GM12878 (cell line): Measurements from ENCODE around the gene NFAT5. TPM values are rescaled to one million over a fixed set of nuclear protein-coding genes. Genes with fewer than 3 reads are reported as not detected.

Experiments used
- ATAC-seq: fragments of 200-7000 bp; cut with Tn5 transposase; 3 replicates; pipeline ENCODE4 v1.9.1; 2020; ENCODE audit warnings: mild to moderate bottlenecking, moderate library complexity
- BruUV-seq: library from RNA; stranded (reverse); fragments of 400-500 nt; replicated peaks from 2 replicates; lab custom pipeline; 2021; lab: Mats Ljungman, UMichigan
- CTCF ChIA-PET: fragments of 300-600 bp; sonication (Branson Sonifier 250); formaldehyde crosslinking; extraction: SDS; loops from one replicate; lab custom pipeline; 2021; ENCODE audit warnings: inconsistent platforms; lab: Yijun Ruan, JAX
- POLR2A ChIA-PET: fragments of 350-600 bp; formaldehyde crosslinking; extraction: SDS; loops from one replicate; lab custom pipeline; 2021; ENCODE audit warnings: inconsistent platforms; lab: Charles Lee
- RAD21 ChIA-PET: fragments of 300-600 bp; sonication (Branson Sonifier 250); formaldehyde crosslinking; loops from one replicate; lab custom pipeline; 2023; ENCODE audit warnings: antibody characterized with exemption; ENCODE audit not compliant: unreplicated experiment; lab: Charles Lee
- SMC1A ChIA-PET: fragments of 300-600 bp; sonication (Branson Sonifier 250); formaldehyde crosslinking; loops from one replicate; lab custom pipeline; 2023; ENCODE audit not compliant: unreplicated experiment, uncharacterized antibody; lab: Charles Lee
- DNase-seq: peaks from one replicate; pipeline ENCODE4 v3.0.0-alpha.2; 2011; ENCODE audit warnings: low read depth, low spot score
- FAIRE-seq: peaks from 3 replicates; lab custom pipeline; 2011; peaks lifted over from hg19 to GRCh38; lab: Jason Lieb, UNC
- H2AFZ ChIP-seq: 2 replicates; pipeline ENCODE4 v1.6.0; 2011; ENCODE audit warnings: low read depth, low read length, control low read depth; ENCODE audit not compliant: control insufficient read depth
- H3K27ac ChIP-seq: 2 replicates; pipeline ENCODE4 v1.5.1; 2011; ENCODE audit warnings: control low read depth; ENCODE audit not compliant: control insufficient read depth, insufficient read depth
- H3K27me3 ChIP-seq, 2 experiments: replicated peaks in 1 of 2; 2 replicates each; pipeline versions ENCODE4 v1.6.0 to v1.6.1; 2011; ENCODE audit warnings: low read length in 1 of 2; ENCODE audit not compliant: control insufficient read depth in 2 of 2, insufficient read depth in 2 of 2
- H3K36me3 ChIP-seq, 2 experiments: 2 replicates each; pipeline ENCODE4 v1.5.1; 2011; ENCODE audit warnings: low read length in 1 of 2; ENCODE audit not compliant: control insufficient read depth in 2 of 2, insufficient read depth in 2 of 2
- H3K4me1 ChIP-seq: 2 replicates; pipeline ENCODE4 v1.6.1; 2011; ENCODE audit warnings: mild to moderate bottlenecking, low read length, moderate library complexity, mixed read lengths; ENCODE audit not compliant: control insufficient read depth, insufficient read depth
- H3K4me2 ChIP-seq: 2 replicates; pipeline ENCODE4 v1.6.0; 2011; ENCODE audit warnings: control low read depth; ENCODE audit not compliant: control insufficient read depth, insufficient read depth
- H3K4me3 ChIP-seq: fragments of 200-600 bp; sonication (generic); 2 replicates; pipeline ENCODE4 v1.5.1; 2016
- H3K79me2 ChIP-seq: 2 replicates; pipeline ENCODE4 v1.6.0; 2011; ENCODE audit warnings: low read length; ENCODE audit not compliant: control insufficient read depth, insufficient read depth
- H3K9ac ChIP-seq: 2 replicates; pipeline ENCODE4 v1.8.0; 2011; ENCODE audit warnings: low read length, control low read depth, mixed read lengths; ENCODE audit not compliant: control insufficient read depth, insufficient read depth
- H3K9me3 ChIP-seq: replicated peaks from 3 replicates; pipeline ENCODE4 v1.5.1; 2011; ENCODE audit warnings: mild to moderate bottlenecking, low read length; ENCODE audit not compliant: control insufficient read depth, insufficient read depth
- H4K20me1 ChIP-seq: 2 replicates; pipeline ENCODE4 v1.6.0; 2011; ENCODE audit not compliant: control insufficient read depth, insufficient read depth
- CHD1 ChIP-seq: IDR thresholded peaks from 2 replicates; pipeline ENCODE4 v1.6.1; 2012; ENCODE audit warnings: low read depth, low read length, improper control_type of control experiment
- CTCF ChIP-seq, 3 experiments: IDR thresholded peaks in 2 of 3; conservative IDR thresholded peaks in 1 of 3; 2 replicates each; pipeline ENCODE4 v1.5.1; 2011; ENCODE audit warnings: low read depth in 3 of 3, low read length in 3 of 3, mild to moderate bottlenecking in 3 of 3, control low read depth in 2 of 3, moderate library complexity in 2 of 3, inconsistent platforms in 1 of 3, mixed read lengths in 1 of 3; ENCODE audit not compliant: control insufficient read depth in 2 of 3, insufficient read depth in 1 of 3; ENCODE audit errors: extremely low read depth in 1 of 3
- GATAD2B ChIP-seq: fragments of 450-650 bp; conservative IDR thresholded peaks from 2 replicates; pipeline ENCODE4 v1.6.1; 2017; ENCODE audit warnings: low read depth, mild to moderate bottlenecking, moderate library complexity
- HCFC1 ChIP-seq: fragments of 150-350 bp; IDR thresholded peaks from 2 replicates; pipeline ENCODE4 v1.6.1; 2014; ENCODE audit warnings: low read length
- HDAC6 ChIP-seq: fragments of 200-600 bp; sonication (generic); IDR thresholded peaks from one replicate; pipeline ENCODE4 v1.8.0; 2017; ENCODE audit warnings: antibody characterized with exemption; ENCODE audit not compliant: unreplicated experiment
- IRF3 ChIP-seq: fragments of 450-650 bp; IDR thresholded peaks from 2 replicates; pipeline ENCODE4 v1.6.1; 2014; ENCODE audit warnings: mild to moderate bottlenecking
- KDM1A ChIP-seq: fragments of 200-600 bp; sonication (generic); IDR thresholded peaks from 2 replicates; pipeline ENCODE4 v1.6.1; 2016; ENCODE audit warnings: borderline replicate concordance
- NR2C1 ChIP-seq: fragments of 450-650 bp; IDR thresholded peaks from 2 replicates; pipeline ENCODE4 v1.6.1; 2017; ENCODE audit warnings: antibody characterized with exemption, mild to moderate bottlenecking, moderate library complexity
- RCOR1 ChIP-seq: conservative IDR thresholded peaks from 2 replicates; pipeline ENCODE4 v1.6.1; 2012; ENCODE audit warnings: low read depth, low read length, improper control_type of control experiment
- SUPT20H ChIP-seq: IDR thresholded peaks from 2 replicates; pipeline ENCODE4 v1.6.1; 2011; ENCODE audit warnings: low read depth, mild to moderate bottlenecking, low read length, moderate library complexity, borderline replicate concordance; ENCODE audit not compliant: control insufficient read depth
- TARDBP ChIP-seq: IDR thresholded peaks from 2 replicates; pipeline ENCODE4 v1.6.1; 2016; ENCODE audit warnings: borderline replicate concordance
- YBX1 ChIP-seq: fragments of 450-650 bp; IDR thresholded peaks from 2 replicates; pipeline ENCODE4 v1.6.1; 2016; ENCODE audit warnings: antibody characterized with exemption
- ZNF592 ChIP-seq: fragments of 450-650 bp; IDR thresholded peaks from 2 replicates; pipeline ENCODE4 v1.6.1; 2017; ENCODE audit warnings: mild to moderate bottlenecking, moderate library complexity
- WGBS: methylation state at CpG from one replicate; pipeline ENCODE4 v1.1.6; 2016; ENCODE audit warnings: low lambda C conversion rate; ENCODE audit not compliant: insufficient replicate concordance, insufficient coverage; ENCODE audit errors: missing lambda C conversion rate; 5-methylcytosine and 5-hydroxymethylcytosine counted together
- in situ Hi-C: fragments of 300-500 bp; cut with MboI; formaldehyde crosslinking; loops from 9 replicates; pipeline ENCODE4 v1.14.3; 2018; ENCODE audit warnings: mixed read lengths
- intact Hi-C: fragments of 100-400 bp; cut with micrococcal nuclease; formaldehyde crosslinking; loops from one replicate; pipeline ENCODE4 v1.14.2; 2022; ENCODE audit not compliant: unreplicated experiment
- polyA plus RNA-seq, 11 experiments: library from polyadenylated mRNA; depleted of rRNA in 4 of 11; unstranded in 6 of 11; stranded (reverse) in 5 of 11; fragments of >200 nt; fragmentation: Nextera tagmentation in 4 of 11; fragmentation: Illumina TruSeq in 1 of 11; extraction: Ambion mirVana in 4 of 11; extraction: Trizol in 1 of 11; gene quantifications; 1 replicate in 1 of 11; 2 replicates in 10 of 11; pipeline versions ENCODE4 v1.2.1 to v1.2.3, GENCODE V29; 2011 to 2016; ENCODE audit warnings: inconsistent platforms in 2 of 11, missing spikeins in 2 of 11, low read depth in 1 of 11
- total RNA-seq, 4 experiments: library from RNA; depleted of rRNA in 3 of 4; stranded (reverse); fragments of >200 nt in 3 of 4; fragmentation: Illumina TruSeq in 1 of 4; extraction: Trizol in 1 of 4; gene quantifications; 2 replicates each; pipeline versions ENCODE4 v1.2.1 to v1.2.3, GENCODE V29; 2013 to 2021

NFAT5 gene
- total and polyA plus RNA-seq, 10 of the 15 experiments (the other 5 are each of a cell fraction or from before 2014, with no cell fraction given) = 0.58 to 31.5 (median 12.7) TPM

- no TSS peak for BruUV-seq
- no peak overlapping the region for H3K9ac ChIP-seq
- H3K4me1 ChIP-seq = peaks cover 26% of the 10 kb centered on the region
- POLR2A ChIA-PET = interaction anchor here (0.6 kb wide), 1 partner anchor 12 kb away, joined by 4 read pairs; no protein-coding TSS in a partner anchor
- 98% methylated on average over 5 of the region's 5 CpGs for WGBS
- H3K27ac ChIP-seq = peak overlapping the region; percentile 77; the same call in 1 of the 2 replicates
- H3K4me2 ChIP-seq = peak overlapping the region; percentile 83; the same call in 1 of the 2 replicates
- in situ Hi-C loops = no loop called here
- RAD21 ChIA-PET = no interaction called here
- SMC1A ChIA-PET = interaction anchor here (1.0 to 1.3 kb wide), 3 partner anchors 19 to 36 kb away, joined by 3 to 4 read pairs (median 3); no protein-coding TSS in a partner anchor
- CTCF ChIA-PET = interaction anchor here (0.6 kb wide), 1 partner anchor 342 kb away, joined by 3 read pairs; no protein-coding TSS in a partner anchor
- DNase-seq (no peak), FAIRE-seq (no peak), ATAC-seq (no peak)
- H3K4me3 ChIP-seq = no peak overlapping the region
- H3K27me3 ChIP-seq = no peaks in the 10 kb centered on the region
- no peaks in the 10 kb centered on the region for H3K79me2 ChIP-seq
- intact Hi-C loops = loop anchor here (5.0 kb wide), 2 partner anchors 40 to 55 kb away; no protein-coding TSS in a partner anchor
- no peaks in the 10 kb centered on the region; the same call in 2 of the 3 replicates for H3K9me3 ChIP-seq
- no peaks in the 10 kb centered on the region for H4K20me1 ChIP-seq
- H2AFZ ChIP-seq = peak overlapping the region; percentile 81; the same call in 1 of the 2 replicates
- no peaks in the 10 kb centered on the region for H3K36me3 ChIP-seq
- no peak for TF ChIP-seq HDAC6
- no peak for TF ChIP-seq GATAD2B
- TF ChIP-seq CHD1 = no peak
- no peak for TF ChIP-seq ZNF592
- no peak for TF ChIP-seq HCFC1
- TF ChIP-seq TARDBP = no peak
- no peak for TF ChIP-seq NR2C1
- TF ChIP-seq SUPT20H = no peak
- TF ChIP-seq KDM1A = no peak
- no peak for TF ChIP-seq RCOR1
- no peak for TF ChIP-seq IRF3
- TF ChIP-seq CTCF (IDR thresholded peaks at IDR 0.05 in 2 of 3, conservative IDR thresholded peaks at IDR 0.05 in 1 of 3; ENCODE audit: control insufficient read depth in 2 of 3, extremely low read depth in 1 of 3, insufficient read depth in 1 of 3, low read depth in 3 of 3, low read length in 3 of 3) = no peak
- no peak for TF ChIP-seq YBX1
Measured at GRCh38 chr16:69522041-69522578, 43.7 kb upstream of the NFAT5 start.
